ENCODE data around the gene KIF23.

The KIF23 gene

GRCh38 chr15:69388260-69388705, 25.9 kb upstream of the KIF23 start:
- no peak for TF ChIP-seq CTCF (IDR thresholded peaks at IDR 0.05; ENCODE audit: control insufficient read depth, insufficient read depth, low read depth, low read length, missing control alignments)
- no peak for DNase-seq (ENCODE audit: low read depth)
- H3K4me3 ChIP-seq (ENCODE audit: control insufficient read depth, low read depth, low read length): no peak overlapping the region

- no peak for TF ChIP-seq CTCF (IDR thresholded peaks at IDR 0.05; ENCODE audit: control insufficient read depth, insufficient read depth, low read depth, low read length, missing control alignments)
- DNase-seq (ENCODE audit: low read depth): no peak
- no peak overlapping the region for H3K4me3 ChIP-seq (ENCODE audit: control insufficient read depth, low read depth, low read length)
Observed at GRCh38 chr15:69389426-69389825, 24.7 kb upstream of the KIF23 start.

GRCh38 chr15:69390575-69390974, 23.6 kb upstream of the KIF23 start:
- TF ChIP-seq CTCF (IDR thresholded peaks at IDR 0.05; ENCODE audit: control insufficient read depth, insufficient read depth, low read depth, low read length, missing control alignments): no peak
- H3K4me3 ChIP-seq (ENCODE audit: control insufficient read depth, low read depth, low read length): no peak overlapping the region
- peak; percentile 44 for DNase-seq (ENCODE audit: low read depth)

- H3K4me3 ChIP-seq (ENCODE audit: control insufficient read depth, low read depth, low read length): no peak overlapping the region
- DNase-seq (ENCODE audit: low read depth): no peak
- TF ChIP-seq CTCF (IDR thresholded peaks at IDR 0.05; ENCODE audit: control insufficient read depth, insufficient read depth, low read depth, low read length, missing control alignments): no peak
Observed at GRCh38 chr15:69391046-69391757, 22.9 kb upstream of the KIF23 start.

GRCh38 chr15:69392352-69392751, 21.8 kb upstream of the KIF23 start:
- DNase-seq (ENCODE audit: low read depth): no peak
- no peak overlapping the region for H3K4me3 ChIP-seq (ENCODE audit: control insufficient read depth, low read depth, low read length)
- TF ChIP-seq CTCF (IDR thresholded peaks at IDR 0.05; ENCODE audit: control insufficient read depth, insufficient read depth, low read depth, low read length, missing control alignments): no peak

- DNase-seq (ENCODE audit: low read depth): no peak
- no peak for TF ChIP-seq CTCF (IDR thresholded peaks at IDR 0.05; ENCODE audit: control insufficient read depth, insufficient read depth, low read depth, low read length, missing control alignments)
- no peak overlapping the region for H3K4me3 ChIP-seq (ENCODE audit: control insufficient read depth, low read depth, low read length)
Observed at GRCh38 chr15:69393831-69394491, 20.2 kb upstream of the KIF23 start.

Data from AG09309 (cell line).